ENCODE measurements around the gene ESPN.

Gene ESPN

DNA sequence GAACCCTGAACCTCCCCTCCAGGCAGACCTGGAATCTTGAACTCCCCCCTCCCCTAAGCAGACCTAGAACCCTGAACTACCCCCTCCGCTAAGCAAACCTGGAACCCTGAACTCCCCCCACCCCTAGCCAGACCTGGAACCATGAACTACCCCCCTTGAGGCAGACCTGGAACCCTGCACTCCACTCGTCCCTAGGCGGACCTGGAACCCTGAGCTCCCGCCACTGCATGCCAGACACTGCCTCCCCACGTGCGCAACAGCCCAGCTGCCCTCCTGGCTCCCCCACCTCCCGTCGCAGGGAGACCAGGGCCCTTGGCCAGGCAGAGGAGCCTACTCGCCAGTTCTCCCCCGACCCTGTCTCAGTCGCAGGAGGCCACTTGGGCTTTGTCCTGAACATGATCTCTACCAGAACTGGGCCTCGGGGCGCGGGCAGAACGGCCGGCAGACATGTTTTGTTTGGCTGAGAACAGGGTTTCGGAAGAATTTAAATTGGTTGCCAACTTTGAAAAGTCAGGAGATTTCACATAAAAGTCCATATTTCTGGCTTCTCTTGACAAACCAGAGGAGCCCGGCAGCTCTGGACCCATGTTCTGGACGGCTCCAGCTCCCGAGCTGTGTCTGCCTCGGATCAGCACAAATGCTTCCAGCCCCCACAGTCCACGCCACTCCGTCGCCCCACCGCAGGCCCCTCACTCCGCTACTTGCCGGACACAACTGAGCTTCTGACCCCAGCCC lies 76.1 kb downstream of the ESPN start:
- ATAC-seq (replicated peaks) (no peak), DNase-seq (no peak)
- no peaks in the 10 kb centered on the region for H3K9me3 Mint-ChIP-seq
- no peak overlapping the region for H3K4me3 Mint-ChIP-seq
- no peak overlapping the region for H3K27ac Mint-ChIP-seq
- H3K27me3 Mint-ChIP-seq = peaks cover 48 to 62% of the 10 kb centered on the region in 2 donors
- H3K36me3 Mint-ChIP-seq = peaks cover 0 to 1% of the 10 kb centered on the region in 2 donors
- peaks cover 3 to 21% of the 10 kb centered on the region in 2 donors for H3K4me1 Mint-ChIP-seq

DNA sequence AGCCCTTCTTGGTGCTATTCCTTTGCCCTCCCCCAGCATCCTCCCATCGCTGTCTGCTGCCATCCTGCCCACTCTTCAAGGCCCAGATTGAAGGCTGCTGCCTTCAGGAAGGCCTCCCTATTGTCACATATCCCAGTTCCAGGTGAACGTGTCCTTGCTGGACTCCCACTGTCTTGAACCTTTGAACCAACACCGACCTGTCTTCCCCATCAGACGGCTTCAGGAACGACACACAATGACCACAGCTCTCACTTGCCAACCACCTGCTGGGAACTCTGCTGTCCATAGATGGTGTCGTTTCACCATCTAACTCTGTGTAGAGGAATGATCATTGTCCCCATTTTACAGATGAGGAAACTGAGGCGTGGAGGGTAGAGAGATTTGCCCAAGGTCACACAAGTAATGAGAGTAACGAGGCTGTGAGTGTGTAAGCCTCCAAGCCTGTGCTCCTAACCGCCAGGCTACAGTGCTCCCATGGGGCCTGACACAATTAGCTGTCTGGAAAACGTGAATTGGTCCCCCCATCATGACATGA lies 76.8 kb downstream of the ESPN start:
- peaks cover 0 to 16% of the 10 kb centered on the region in 2 donors for H3K4me1 Mint-ChIP-seq
- H3K4me3 Mint-ChIP-seq = no peak overlapping the region
- peaks cover 0 to 1% of the 10 kb centered on the region in 2 donors for H3K36me3 Mint-ChIP-seq
- DNase-seq = no peak
- peaks cover 45 to 56% of the 10 kb centered on the region in 2 donors for H3K27me3 Mint-ChIP-seq
- ATAC-seq (replicated peaks) = no peak
- no peak overlapping the region for H3K27ac Mint-ChIP-seq
- H3K9me3 Mint-ChIP-seq = no peaks in the 10 kb centered on the region

DNA sequence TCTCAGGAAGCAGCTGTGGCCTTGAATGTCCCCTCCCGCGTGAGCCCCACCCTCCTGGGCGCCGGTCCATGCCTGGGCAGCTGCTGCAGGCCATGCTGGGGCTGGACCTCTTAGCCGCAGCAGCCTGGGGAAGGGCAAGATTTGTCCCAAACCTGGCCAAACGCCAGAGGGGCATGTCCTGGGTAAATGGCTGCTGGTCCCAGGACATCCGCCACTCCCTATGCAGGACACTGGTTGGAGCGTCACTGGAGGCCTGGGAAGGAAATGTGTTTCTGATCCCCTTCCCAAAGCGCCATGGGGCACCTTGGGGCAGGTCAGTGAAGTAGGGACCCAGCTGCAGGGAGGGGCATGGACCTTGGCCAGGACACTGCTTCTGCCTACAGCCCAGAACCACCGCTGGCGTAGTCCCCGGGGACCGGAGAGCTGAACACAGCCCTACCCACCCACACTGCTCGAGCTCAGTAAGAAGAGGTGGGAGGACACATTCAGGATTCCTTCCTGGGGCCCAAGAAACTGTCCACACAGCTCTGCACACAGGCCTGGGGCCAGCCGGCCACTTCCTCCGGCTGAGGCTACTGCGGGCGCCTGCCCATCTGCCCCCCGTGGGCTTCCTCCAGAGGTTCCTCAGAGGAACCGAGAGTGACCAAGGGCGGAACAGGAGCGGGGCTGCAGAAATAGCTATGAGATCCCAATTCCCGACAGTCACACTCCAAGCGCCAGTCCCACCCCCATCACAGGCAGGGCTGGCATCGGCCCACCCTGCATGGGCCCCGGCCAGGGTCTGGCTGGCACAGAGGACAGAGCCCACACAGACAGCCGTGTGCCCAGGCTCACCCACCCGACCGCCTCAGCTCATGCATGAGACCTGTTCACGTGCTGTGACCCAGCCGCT lies 77.7 kb downstream of the ESPN start:
- Mint-ChIP-seq H3K9me3 (no peaks in the 10 kb centered on the region), H3K36me3 (peaks cover 0 to 1% of the 10 kb centered on the region in 2 donors), H3K4me3 (peak overlapping the region in 1 of 2 donors; percentile 16), H3K4me1 (peaks cover 0 to 10% of the 10 kb centered on the region in 2 donors), H3K27ac (no peak overlapping the region), H3K27me3 (peaks cover 49 to 52% of the 10 kb centered on the region in 2 donors)
- ATAC-seq (replicated peaks) (no peak), DNase-seq (no peak)

DNA sequence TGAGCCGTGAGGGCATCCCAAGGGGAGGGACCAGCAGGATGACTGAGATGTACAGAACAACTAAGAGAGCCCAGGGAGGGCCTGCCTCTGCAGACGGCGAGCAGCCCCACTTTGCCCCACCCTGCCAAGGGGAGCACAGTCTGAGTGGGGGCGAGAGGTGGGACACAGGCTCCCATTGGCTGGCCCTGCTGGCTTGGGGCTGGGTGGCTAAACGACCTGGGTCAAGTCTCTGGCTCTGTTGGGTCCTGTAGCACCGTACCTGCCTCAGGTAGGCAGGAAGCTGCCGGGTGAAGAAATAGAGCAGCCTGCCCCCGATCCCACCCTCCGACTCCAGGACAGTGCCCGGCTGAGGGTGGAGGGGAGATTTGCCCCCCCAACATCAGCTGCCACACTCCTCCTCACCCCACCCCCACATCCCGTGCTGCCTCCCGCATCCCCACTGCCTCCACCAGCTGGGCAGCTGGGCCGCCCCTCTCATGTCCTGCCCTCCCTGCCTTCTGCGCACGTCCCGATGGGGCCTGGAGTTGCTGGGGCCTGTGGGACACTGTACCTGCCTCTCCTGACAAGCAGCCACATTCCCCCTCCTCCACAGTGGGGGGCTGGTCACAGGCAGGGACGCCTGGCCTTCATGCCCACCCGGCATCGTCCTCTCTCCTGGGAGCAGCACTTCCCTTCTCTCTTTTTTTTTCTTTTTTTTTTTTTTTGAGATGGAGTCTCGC lies 79.5 kb downstream of the ESPN start:
- Mint-ChIP-seq H3K27ac (no peak overlapping the region), H3K27me3 (peaks cover 40 to 43% of the 10 kb centered on the region in 2 donors), H3K9me3 (no peaks in the 10 kb centered on the region)

DNA sequence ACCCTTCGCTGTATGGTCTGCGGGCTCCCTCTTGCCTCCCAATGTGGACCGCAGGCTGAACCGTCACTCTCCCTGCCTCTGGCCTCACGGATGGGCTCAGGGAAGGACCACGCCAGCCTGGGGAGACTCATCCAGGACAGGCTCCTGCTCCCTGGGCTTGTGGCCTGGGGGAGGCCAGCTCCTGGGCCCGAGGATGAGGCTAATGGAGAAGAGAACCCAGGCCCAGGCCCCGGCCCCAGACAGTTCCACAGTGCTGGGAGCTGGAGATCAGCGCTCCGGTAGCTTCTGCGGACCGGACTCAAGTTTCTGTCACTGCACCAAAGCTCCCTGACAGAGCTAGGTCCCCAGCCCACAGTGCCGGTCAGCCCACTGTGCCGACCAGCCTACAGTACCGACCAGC lies 80.3 kb downstream of the ESPN start:
- Mint-ChIP-seq H3K36me3 (peaks cover 0 to 1% of the 10 kb centered on the region in 2 donors), H3K4me1 (peaks cover 0 to 9% of the 10 kb centered on the region in 2 donors), H3K27me3 (peaks cover 34 to 36% of the 10 kb centered on the region in 2 donors), H3K27ac (no peak overlapping the region), H3K9me3 (no peaks in the 10 kb centered on the region), H3K4me3 (no peak overlapping the region)
- ATAC-seq (replicated peaks) = no peak
- DNase-seq = no peak

More for the DNA sequence above, 79.5 kb downstream of the ESPN start:
- Mint-ChIP-seq H3K4me1 (peaks cover 0 to 5% of the 10 kb centered on the region in 2 donors), H3K36me3 (peaks cover 0 to 1% of the 10 kb centered on the region in 2 donors), H3K4me3 (no peak overlapping the region)
- ATAC-seq (replicated peaks) = no peak
- no peak for DNase-seq

DNA sequence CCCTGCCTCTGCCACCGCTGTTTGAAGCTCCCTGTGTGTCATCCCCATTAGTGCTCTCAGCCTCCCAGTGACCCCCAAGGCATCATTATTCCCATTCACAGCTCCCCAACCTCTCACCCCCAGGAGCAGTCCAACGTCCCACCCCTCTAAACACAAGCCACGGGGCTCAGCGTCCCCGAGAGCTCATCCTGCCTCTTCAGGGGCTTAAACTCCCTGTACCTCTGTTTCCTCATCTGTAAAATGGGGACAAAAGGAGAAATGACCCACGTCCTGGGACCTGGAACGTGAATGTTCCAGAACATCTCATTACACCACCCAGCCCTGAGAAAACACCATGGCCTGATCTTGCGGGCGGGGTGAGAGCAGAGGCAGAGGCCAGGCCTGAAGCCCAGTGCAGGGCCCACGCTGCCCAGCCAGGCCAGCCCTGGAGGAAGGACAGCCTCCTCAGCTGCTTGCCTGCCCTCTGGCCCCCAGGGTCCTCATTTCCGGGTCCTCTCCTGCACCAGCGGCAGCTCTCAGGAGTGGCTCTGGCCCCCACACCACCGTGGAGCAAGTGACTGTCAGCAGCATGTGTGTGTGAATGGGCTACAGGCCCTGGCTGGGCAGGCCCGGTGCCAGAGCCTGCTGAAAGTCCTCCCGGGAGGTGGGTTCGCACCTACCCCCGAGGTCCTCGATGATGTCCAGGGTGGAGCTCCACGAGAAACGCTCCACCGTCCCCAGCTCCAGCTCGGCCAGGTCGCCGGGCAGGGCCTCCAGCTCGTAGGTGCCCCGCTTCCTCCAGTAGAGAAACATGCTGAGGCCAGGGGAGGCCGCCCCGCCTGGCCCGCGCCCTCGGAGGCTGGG lies 81.0 kb downstream of the ESPN start:
- no peak for DNase-seq
- Mint-ChIP-seq H3K4me1 (peaks cover 0 to 9% of the 10 kb centered on the region in 2 donors), H3K36me3 (peaks cover 0 to 1% of the 10 kb centered on the region in 2 donors), H3K27ac (no peak overlapping the region), H3K9me3 (no peaks in the 10 kb centered on the region), H3K4me3 (no peak overlapping the region), H3K27me3 (peaks cover 27 to 29% of the 10 kb centered on the region in 2 donors)
- ATAC-seq (replicated peaks) = no peak

DNA sequence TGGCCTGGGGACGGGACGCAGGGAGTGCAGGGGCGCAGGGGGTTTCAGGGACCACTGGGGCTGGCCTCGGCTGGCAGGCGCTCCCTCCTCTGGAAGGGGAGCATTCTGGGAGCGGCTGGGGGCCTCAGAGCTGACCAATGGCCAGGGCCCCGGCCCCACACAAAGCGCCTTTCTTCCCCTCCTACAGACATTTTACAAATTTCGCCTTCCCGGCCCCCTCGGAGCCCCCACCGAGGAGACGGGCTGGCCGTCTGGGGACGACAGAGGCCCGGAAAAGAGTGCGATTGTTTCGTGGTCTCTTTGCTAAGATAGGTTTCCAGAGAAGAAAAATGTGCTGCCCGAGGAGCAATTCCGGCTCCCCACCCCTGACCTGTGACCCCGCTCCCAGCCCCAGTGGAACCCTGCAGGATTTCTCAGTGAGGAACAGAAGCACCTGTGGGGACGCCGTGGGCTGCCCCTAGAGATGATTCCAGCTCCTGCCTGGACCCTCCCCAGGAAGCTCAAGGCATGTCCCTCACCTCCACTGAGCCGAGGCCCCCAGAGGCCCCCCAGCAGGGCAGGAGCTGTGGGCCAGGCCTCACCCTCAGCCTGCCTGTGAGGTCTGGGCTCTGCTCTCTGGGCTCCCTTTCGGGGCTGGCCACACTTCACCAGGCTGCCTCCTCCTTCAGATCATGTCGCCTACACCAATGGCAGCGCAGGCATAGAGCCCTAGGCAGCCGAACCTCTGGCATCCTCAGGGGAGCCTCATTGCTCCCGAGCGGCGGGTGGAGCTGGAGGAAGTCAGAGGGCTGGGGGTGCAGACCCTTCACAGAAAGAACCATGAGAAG lies 81.8 kb downstream of the ESPN start:
- no peak for DNase-seq
- H3K9me3 Mint-ChIP-seq = no peaks in the 10 kb centered on the region
- peaks cover 19 to 21% of the 10 kb centered on the region in 2 donors for H3K27me3 Mint-ChIP-seq
- ATAC-seq (replicated peaks) = no peak
- peaks cover 0 to 9% of the 10 kb centered on the region in 2 donors for H3K4me1 Mint-ChIP-seq
- no peak overlapping the region for H3K4me3 Mint-ChIP-seq
- no peaks in the 10 kb centered on the region for H3K36me3 Mint-ChIP-seq
- no peak overlapping the region for H3K27ac Mint-ChIP-seq

DNA sequence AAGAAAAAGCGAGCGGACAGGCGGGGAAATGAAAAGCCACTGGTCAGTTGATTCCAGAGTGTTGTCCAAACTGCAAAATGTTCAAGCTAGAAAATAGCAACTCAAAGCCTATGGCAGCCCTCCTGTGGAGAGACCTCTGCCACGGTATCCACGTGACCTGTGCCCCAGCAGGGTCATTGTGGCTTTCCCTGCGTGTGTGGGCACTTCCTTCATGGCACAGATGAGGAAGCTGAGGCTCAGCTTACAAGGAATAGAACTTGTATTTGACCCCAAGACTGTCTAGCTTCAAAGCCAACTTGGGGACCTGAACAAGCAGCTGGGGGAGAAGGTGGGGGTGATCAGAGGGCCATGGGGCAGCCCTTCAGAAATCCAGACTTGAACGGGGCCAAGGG lies 82.5 kb downstream of the ESPN start:
- no peak for DNase-seq
- peaks cover 13 to 18% of the 10 kb centered on the region in 2 donors for H3K27me3 Mint-ChIP-seq
- H3K9me3 Mint-ChIP-seq = no peaks in the 10 kb centered on the region
- H3K27ac Mint-ChIP-seq = no peak overlapping the region
- no peak for ATAC-seq (replicated peaks)
- no peak overlapping the region for H3K4me3 Mint-ChIP-seq
- peaks cover 0 to 9% of the 10 kb centered on the region in 2 donors for H3K4me1 Mint-ChIP-seq
- H3K36me3 Mint-ChIP-seq = no peaks in the 10 kb centered on the region

DNA sequence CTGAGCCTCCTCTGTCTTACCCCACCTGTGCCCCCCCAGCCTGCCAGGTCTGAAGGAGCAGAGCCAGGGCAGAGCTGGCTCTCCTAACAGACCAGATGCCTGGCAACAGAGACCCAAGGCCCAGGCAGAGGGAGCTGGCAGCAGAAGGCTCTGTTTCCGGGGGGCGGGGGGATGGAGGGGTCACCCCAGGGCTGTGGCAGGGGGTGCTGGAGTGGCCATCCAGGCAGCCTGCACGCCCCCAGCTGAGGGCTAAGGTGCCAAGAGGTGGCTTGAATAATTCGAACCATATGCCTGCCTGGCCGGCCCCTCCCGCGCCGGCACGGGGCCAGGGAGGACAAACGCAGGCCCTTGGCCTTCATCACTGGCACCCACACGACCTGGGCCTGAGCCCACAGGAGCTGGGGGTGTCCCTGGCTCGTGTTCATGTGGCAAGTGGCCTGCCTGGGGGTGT lies 82.9 kb downstream of the ESPN start:
- Mint-ChIP-seq H3K9me3 (no peaks in the 10 kb centered on the region), H3K27me3 (peaks cover 13 to 18% of the 10 kb centered on the region in 2 donors), H3K27ac (no peak overlapping the region), H3K36me3 (no peaks in the 10 kb centered on the region), H3K4me3 (no peak overlapping the region), H3K4me1 (peaks cover 0 to 9% of the 10 kb centered on the region in 2 donors)
- no peak for DNase-seq
- no peak for ATAC-seq (replicated peaks)

DNA sequence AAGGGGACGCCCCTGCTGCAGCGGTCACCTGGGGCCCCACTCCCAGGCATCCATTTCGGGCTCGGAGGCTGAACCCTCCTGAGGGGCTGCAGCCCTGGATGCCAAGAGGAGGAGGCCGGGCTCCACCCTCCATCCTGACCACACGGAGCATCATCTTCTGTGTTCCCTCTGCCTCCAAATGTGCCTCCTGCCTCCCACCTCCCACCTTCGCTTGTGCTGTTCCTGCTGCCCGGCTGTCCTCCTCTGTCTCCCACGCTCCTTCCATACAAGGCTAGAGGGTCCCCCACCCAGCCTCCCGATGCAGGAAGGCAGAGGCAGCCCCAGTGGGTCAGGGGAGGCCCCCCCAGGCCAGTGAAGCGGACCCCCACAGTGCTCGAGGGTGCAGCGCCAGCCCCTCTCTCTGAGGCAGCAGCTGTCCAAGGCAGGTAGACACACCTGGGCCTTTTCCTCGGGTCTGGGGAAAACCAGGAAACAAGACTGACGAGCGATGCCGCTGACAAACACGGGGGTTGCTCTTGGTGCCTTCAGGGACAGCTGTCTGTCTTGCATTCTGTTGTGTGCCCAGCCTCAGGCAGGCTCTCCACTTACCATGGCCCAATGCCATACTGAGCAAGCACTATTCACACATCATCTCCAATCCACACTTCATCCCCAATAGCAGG lies 83.7 kb downstream of the ESPN start:
- Mint-ChIP-seq H3K36me3 (no peaks in the 10 kb centered on the region), H3K9me3 (no peaks in the 10 kb centered on the region), H3K27me3 (peaks cover 13 to 18% of the 10 kb centered on the region in 2 donors), H3K4me3 (no peak overlapping the region), H3K4me1 (peaks cover 0 to 9% of the 10 kb centered on the region in 2 donors), H3K27ac (no peak overlapping the region)
- no peak for ATAC-seq (replicated peaks)
- DNase-seq = no peak

DNA sequence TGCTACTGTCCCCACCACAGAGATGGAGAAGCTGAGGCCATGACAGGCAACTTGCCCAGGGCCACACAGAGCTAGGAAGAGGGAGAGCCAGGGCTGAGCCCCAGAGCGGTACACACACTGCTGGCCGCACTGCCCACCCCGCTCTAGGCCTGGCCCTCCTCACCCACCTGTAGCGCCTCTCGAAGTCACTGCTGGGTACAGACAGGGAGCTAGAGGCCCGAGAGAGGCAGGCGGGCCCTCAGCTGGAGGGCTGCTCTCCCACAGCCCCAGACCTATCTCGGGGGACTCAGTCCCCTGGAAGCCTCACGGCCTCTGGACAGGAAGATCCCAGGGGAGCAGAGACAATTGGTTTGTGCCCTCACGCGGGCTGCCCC lies 84.2 kb downstream of the ESPN start:
- H3K27ac Mint-ChIP-seq = peak overlapping the region; percentile 9
- H3K36me3 Mint-ChIP-seq = no peaks in the 10 kb centered on the region
- no peak overlapping the region for H3K4me3 Mint-ChIP-seq
- no peaks in the 10 kb centered on the region for H3K9me3 Mint-ChIP-seq
- H3K27me3 Mint-ChIP-seq = peaks cover 13 to 18% of the 10 kb centered on the region in 2 donors
- H3K4me1 Mint-ChIP-seq = peaks cover 0 to 9% of the 10 kb centered on the region in 2 donors
- ATAC-seq (replicated peaks) (no peak), DNase-seq (no peak)

DNA sequence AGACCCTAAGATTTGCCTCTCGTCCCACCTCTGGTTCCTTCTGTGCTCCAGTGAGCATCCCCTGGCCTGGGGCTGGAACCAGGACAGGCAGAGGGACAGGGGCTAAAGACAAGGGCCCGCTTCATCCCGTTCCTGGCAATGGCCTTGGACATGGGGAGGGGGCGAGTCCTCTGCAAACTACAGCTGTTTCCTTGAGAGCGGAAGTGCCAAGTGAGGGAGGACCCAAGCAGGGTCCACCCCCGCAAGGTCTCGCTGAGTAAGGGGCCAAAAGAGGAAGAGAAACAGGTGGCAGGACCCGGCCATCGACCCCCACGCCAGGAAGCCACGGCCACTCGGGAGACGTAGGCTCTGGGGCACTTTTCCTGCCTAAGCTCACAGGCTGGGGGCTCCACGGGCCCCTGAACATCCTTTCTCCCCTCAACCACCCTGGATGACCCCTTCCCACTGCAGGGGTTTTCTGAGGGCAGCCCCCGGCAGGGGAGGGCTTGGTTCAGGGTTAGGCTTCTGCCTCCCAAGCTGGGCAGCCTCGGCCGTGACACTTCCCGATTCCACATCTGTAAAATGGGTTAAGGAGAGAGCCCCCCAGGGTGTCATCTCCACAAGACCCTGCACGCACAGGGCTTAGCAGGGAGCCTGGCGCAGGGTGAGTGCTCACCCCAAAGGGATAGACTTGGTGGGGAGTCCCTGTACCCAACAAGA lies 84.8 kb downstream of the ESPN start:
- peaks cover 13 to 18% of the 10 kb centered on the region in 2 donors for H3K27me3 Mint-ChIP-seq
- no peak overlapping the region for H3K4me3 Mint-ChIP-seq
- no peak for DNase-seq
- H3K36me3 Mint-ChIP-seq = no peaks in the 10 kb centered on the region
- no peak overlapping the region for H3K27ac Mint-ChIP-seq
- no peak for ATAC-seq (replicated peaks)
- H3K9me3 Mint-ChIP-seq = no peaks in the 10 kb centered on the region
- peaks cover 0 to 9% of the 10 kb centered on the region in 2 donors for H3K4me1 Mint-ChIP-seq

Data from stimulated activated naive B cell treated with anti-CD40 and anti-IgM and Interleukin-4, amounts not matched to agents 10 μg/mL and 1 μg/mL and 100 μg/mL, for 72 hours (primary cell).